HFFc6 (cell line): Measurements from ENCODE around the gene PCID2. TPM values are rescaled to one million over a fixed set of nuclear protein-coding genes. Genes with fewer than 3 reads are reported as not detected.

ENCODE experiments used
- DNase-seq: peaks from one replicate; pipeline ENCODE4 v3.0.0-alpha.2; 2018
- H3K27ac Mint-ChIP-seq: 2 replicates; pipeline ENCODE4 v1.8.0; 2020; ENCODE audit warnings: mild to moderate bottlenecking, mixed read lengths
- H3K27me3 Mint-ChIP-seq: 2 replicates; pipeline ENCODE4 v1.8.0; 2021; ENCODE audit warnings: mild to moderate bottlenecking, moderate library complexity, mixed read lengths; ENCODE audit not compliant: insufficient read depth
- H3K36me3 Mint-ChIP-seq: 2 replicates; pipeline ENCODE4 v1.8.0; 2021; ENCODE audit warnings: low read depth, mixed read lengths
- H3K4me1 Mint-ChIP-seq: 2 replicates; pipeline ENCODE4 v1.8.0; 2020; ENCODE audit warnings: low read depth, mixed read lengths
- H3K4me3 Mint-ChIP-seq: 2 replicates; pipeline ENCODE4 v1.8.0; 2020; ENCODE audit warnings: mild to moderate bottlenecking, moderate library complexity, mixed read lengths
- H3K9me3 Mint-ChIP-seq: 2 replicates; pipeline ENCODE4 v1.8.0; 2020; ENCODE audit warnings: mild to moderate bottlenecking, mixed read lengths
- total RNA-seq, 6 experiments: library from RNA; stranded (reverse); fragmentation: NEBNext Ultra II Directional; extraction: Animal tissue kit (Norgen Biotek cat#: 25700); gene quantifications; 2 replicates in 1 of 6; 3 replicates in 5 of 6; pipeline ENCODE4 v1.2.3, GENCODE V29; 2021
- TF ChIP-seq, protein P1 (sequence below): fragments of 200-600 bp; sonication (generic); IDR thresholded peaks from 2 replicates; pipeline ENCODE4 v1.5.0; 2021; ENCODE audit warnings: antibody characterized with exemption, mild to moderate bottlenecking

The PCID2 gene
- total RNA-seq, 6 experiments from 2014 or later = 59.1 to 72.5 (median 68.3) TPM

DNA sequence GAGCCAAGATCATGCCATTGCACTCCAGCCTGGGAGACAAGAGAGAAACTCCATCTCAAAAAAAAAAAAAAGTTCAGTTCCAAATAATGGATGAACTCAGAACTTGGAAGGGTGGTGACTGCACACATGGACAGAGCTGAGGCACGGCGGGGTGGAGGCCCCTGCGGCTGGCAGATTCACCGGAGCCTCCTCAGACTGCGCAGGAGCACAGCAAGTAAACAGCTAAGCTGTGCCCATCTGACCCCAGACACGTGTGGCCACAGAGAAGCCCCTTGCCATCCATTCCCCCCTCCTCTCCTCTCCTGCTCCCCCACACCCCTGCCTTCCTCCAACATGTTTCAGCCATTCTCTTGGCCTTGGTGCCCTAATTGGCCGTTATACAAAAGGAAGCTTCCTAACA lies 65.6 kb downstream of the PCID2 start:
- DNase-seq = no peak
- H3K27ac Mint-ChIP-seq = no peak overlapping the region
- TF ChIP-seq, protein P1, sequence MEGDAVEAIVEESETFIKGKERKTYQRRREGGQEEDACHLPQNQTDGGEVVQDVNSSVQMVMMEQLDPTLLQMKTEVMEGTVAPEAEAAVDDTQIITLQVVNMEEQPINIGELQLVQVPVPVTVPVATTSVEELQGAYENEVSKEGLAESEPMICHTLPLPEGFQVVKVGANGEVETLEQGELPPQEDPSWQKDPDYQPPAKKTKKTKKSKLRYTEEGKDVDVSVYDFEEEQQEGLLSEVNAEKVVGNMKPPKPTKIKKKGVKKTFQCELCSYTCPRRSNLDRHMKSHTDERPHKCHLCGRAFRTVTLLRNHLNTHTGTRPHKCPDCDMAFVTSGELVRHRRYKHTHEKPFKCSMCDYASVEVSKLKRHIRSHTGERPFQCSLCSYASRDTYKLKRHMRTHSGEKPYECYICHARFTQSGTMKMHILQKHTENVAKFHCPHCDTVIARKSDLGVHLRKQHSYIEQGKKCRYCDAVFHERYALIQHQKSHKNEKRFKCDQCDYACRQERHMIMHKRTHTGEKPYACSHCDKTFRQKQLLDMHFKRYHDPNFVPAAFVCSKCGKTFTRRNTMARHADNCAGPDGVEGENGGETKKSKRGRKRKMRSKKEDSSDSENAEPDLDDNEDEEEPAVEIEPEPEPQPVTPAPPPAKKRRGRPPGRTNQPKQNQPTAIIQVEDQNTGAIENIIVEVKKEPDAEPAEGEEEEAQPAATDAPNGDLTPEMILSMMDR = no peak
- H3K4me1 Mint-ChIP-seq = no peaks in the 10 kb centered on the region
- no peaks in the 10 kb centered on the region for H3K9me3 Mint-ChIP-seq
- H3K36me3 Mint-ChIP-seq = no peaks in the 10 kb centered on the region
- peaks cover 6% of the 10 kb centered on the region for H3K27me3 Mint-ChIP-seq
- H3K4me3 Mint-ChIP-seq = no peak overlapping the region

DNA sequence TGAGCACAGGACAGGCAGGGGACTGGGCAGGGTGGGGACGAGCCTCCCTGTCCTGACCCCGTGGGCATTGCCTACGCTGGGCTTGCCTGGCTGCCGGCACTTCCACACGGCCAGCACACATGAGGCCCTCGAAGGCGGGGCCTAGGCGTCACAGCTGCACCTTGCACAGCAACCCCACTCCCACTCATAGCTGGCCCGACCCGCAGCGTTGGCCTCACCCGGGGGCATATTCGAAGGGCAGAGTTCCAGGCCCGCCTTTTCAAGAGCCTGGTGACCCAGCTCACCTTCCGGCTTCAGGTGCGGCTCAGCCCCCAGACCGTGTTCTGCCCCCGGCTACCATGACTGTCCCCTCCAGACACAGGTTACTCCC lies 66.9 kb downstream of the PCID2 start:
- Mint-ChIP-seq H3K36me3 (no peaks in the 10 kb centered on the region), H3K4me1 (no peaks in the 10 kb centered on the region), H3K4me3 (no peak overlapping the region), H3K9me3 (no peaks in the 10 kb centered on the region), H3K27me3 (peaks cover 2% of the 10 kb centered on the region; the same call in 1 of the 2 replicates), H3K27ac (no peak overlapping the region)
- no peak for DNase-seq
- TF ChIP-seq, protein P1 = no peak

DNA sequence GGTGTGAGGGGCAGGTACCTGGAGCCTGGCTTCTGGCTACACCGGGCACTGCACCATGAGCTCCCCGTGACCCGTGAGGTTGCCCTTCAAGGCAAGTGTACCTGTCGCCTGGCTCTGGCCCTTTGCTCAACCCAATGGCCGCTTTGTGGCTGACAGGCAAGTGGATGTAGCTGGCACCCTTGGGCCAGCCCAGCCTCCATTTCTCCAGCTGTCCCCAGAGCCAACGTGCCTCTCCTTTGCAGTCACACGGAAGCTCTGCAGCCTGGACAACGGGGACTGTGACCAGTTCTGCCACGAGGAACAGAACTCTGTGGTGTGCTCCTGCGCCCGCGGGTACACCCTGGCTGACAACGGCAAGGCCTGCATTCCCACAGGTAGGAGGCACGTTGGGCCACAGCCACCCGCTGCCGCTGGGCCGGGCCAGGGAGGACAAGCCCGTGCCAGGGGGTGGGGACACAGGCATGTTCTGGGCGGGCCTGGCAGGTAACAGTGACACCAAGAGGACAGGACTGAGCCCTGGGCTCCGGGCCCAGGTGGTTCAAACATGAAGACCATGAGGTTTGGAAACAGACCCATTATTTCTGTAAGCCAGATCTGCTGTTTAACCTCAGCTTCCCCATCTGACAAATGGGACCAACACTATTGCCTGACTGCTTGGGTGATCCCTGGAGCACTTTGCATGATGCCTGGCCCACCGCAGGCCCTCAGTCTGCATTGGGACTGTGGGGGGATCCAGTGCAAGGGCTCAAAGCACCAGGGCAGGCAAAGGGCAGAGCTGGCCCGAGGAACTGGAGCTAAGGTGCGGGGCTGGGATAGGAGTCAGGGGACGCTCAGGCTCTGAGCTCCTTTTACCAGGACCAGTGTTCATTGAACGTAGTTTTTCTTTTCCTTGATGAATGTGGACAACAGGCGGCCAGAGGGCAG lies 67.5 kb downstream of the PCID2 start:
- H3K4me1 Mint-ChIP-seq = no peaks in the 10 kb centered on the region
- DNase-seq = no peak
- TF ChIP-seq, protein P1 = no peak

DNA sequence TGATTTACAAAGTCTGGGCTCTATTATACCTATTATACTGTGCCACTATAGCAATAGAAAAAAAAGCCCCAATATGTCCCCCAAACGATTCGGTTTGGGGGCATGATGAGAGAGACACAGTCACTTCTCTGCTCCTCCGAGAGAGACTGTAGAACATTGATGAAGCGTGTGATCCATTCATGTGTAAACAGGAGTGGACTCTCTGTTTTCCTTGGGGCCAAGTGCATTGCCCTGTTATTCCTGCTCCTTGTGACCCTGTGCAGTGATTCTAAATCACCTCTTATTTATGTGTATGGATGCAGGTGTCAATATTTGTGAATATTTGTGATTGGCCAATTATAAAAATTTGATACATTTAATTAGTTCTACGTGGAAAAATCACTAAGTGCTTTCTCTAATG lies 68.9 kb downstream of the PCID2 start:
- H3K4me1 Mint-ChIP-seq = no peaks in the 10 kb centered on the region
- H3K4me3 Mint-ChIP-seq = no peak overlapping the region
- H3K27ac Mint-ChIP-seq = no peak overlapping the region
- no peaks in the 10 kb centered on the region for H3K36me3 Mint-ChIP-seq
- no peak for DNase-seq
- no peaks in the 10 kb centered on the region for H3K9me3 Mint-ChIP-seq
- H3K27me3 Mint-ChIP-seq = peaks cover 2% of the 10 kb centered on the region; the same call in 1 of the 2 replicates
- TF ChIP-seq, protein P1 = no peak

More for the DNA sequence above, 67.5 kb downstream of the PCID2 start:
- Mint-ChIP-seq H3K27me3 (peaks cover 2% of the 10 kb centered on the region; the same call in 1 of the 2 replicates), H3K4me3 (no peak overlapping the region), H3K36me3 (no peaks in the 10 kb centered on the region), H3K9me3 (no peaks in the 10 kb centered on the region), H3K27ac (no peak overlapping the region)

DNA sequence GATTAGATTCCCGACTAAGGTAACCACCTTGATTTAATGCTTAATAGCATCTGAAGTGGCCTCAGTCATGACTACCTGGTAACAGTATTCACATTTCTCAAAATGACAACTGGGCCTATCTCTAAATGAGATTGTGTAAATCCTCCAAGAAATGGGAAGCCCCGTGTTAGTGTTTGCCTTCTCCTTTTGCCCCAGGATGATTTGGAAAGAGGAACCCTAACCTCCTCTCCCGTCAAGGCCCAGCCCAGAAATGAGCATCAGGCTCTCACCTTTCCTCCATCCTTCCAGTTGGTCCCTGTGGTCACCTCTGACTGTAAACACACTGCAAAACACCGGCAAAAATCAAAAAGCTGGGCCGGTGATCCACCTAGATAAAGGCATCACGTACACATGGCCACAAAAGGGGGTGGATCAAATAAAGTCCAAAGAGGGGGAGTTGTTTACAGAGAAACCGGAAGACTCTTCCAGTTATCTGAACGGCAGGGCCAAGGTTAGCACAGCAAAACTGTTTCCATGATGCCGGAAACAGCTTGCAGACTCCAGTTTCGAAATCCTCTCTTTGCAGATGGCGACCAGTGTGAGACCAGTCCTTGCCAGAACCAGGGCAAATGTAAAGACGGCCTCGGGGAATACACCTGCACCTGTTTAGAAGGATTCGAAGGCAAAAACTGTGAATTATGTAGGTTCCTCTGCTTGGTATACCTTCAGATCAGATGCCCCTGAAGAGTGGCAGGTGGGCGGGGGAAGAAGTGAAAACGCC lies 69.5 kb downstream of the PCID2 start:
- no peak overlapping the region for H3K27ac Mint-ChIP-seq

More for the DNA sequence above, 69.5 kb downstream of the PCID2 start:
- Mint-ChIP-seq H3K27me3 (peaks cover 4% of the 10 kb centered on the region; the same call in 1 of the 2 replicates), H3K9me3 (no peaks in the 10 kb centered on the region), H3K4me3 (no peak overlapping the region), H3K36me3 (no peaks in the 10 kb centered on the region), H3K4me1 (no peaks in the 10 kb centered on the region)
- no peak for DNase-seq
- TF ChIP-seq, protein P1 = no peak
